ENCODE results near the gene OR3A3.
"Not testable (repeated sequence)": the region's sequence is repeated elsewhere in the genome, so short reads cannot be mapped to it uniquely, and the experiment has no call there.

The OR3A3 gene

DNA sequence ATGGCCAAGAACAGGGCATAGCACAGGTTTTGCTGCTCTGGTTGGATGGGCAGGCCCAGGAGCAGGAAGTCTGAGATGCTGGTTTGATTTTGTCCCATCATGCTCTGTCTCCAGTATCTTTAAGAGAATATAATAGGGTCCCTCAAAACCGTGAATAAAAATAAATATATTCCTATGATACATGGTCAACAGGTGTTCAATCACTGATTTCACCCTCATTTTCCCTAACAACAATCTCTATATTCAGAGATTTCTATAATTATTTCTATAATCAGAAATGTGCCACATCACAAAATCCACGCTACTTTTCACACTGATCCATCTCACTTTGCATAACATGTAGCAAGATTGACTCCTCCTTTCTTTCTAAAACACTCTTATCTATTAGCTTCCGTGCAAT lies 22.6 kb downstream of the OR3A3 start, which contains the start of gene OR1E2:
OR1E2 (minus strand) TSS at position 101 of the 400 bp plus-strand sequence; CDS start at position 101, 0 bp downstream.
- no peaks in the 10 kb centered on the region for H3K36me3 ChIP-seq (ENCODE audit: insufficient read depth, low read length)
- no peaks in the 10 kb centered on the region for H3K4me1 ChIP-seq (ENCODE audit: insufficient read depth, low read length)
- H3K9me3 ChIP-seq (ENCODE audit: control insufficient read depth, insufficient read depth, low read length) = no peaks in the 10 kb centered on the region
- no peak within 1 kb of the TSS for H3K9ac ChIP-seq (ENCODE audit: low read depth, low read length)

DNA sequence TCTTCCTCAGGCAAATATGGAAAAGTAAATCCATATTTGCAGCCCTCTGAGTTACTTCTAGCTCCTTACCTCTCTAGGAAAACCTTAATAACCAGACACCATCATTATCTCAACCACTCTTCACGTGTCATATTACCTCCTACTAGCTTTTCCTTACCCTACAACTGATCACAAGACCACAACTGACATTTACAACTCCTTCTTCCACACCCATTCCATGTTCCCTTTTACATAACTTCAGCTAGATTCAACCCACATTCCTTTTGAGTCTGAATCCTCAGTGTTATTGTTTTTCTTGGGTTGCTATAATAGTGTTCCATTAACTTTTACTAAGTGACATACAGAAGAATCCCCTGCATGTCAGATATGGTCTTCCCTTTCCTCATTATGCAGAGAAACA lies 27.2 kb downstream of the OR3A3 start:
- Histone ChIP-seq H3K9me3 (ENCODE audit: control insufficient read depth, insufficient read depth, low read length) (no peaks in the 10 kb centered on the region), H3K36me3 (ENCODE audit: insufficient read depth, low read length) (no peaks in the 10 kb centered on the region), H3K9ac (ENCODE audit: low read depth, low read length) (no peak overlapping the region), H3K4me1 (ENCODE audit: insufficient read depth, low read length) (no peaks in the 10 kb centered on the region)

GRCh38 chr17:3440451-3440850 lies 29.3 kb downstream of the OR3A3 start:
- Histone ChIP-seq H3K36me3 (ENCODE audit: insufficient read depth, low read length) (no peaks in the 10 kb centered on the region), H3K4me1 (ENCODE audit: insufficient read depth, low read length) (no peaks in the 10 kb centered on the region), H3K9ac (ENCODE audit: low read depth, low read length) (no peak overlapping the region), H3K9me3 (ENCODE audit: control insufficient read depth, insufficient read depth, low read length) (no peaks in the 10 kb centered on the region)

GRCh38 chr17:3447625-3448024 lies 36.5 kb downstream of the OR3A3 start:
- Histone ChIP-seq H3K9ac (ENCODE audit: low read depth, low read length) (no peak overlapping the region), H3K9me3 (ENCODE audit: control insufficient read depth, insufficient read depth, low read length) (no peaks in the 10 kb centered on the region), H3K4me1 (ENCODE audit: insufficient read depth, low read length) (no peaks in the 10 kb centered on the region), H3K36me3 (ENCODE audit: insufficient read depth, low read length) (no peaks in the 10 kb centered on the region)

GRCh38 chr17:3448059-3448665 lies 37.0 kb downstream of the OR3A3 start:
- H3K36me3 ChIP-seq (ENCODE audit: insufficient read depth, low read length) = no peaks in the 10 kb centered on the region
- H3K9ac ChIP-seq (ENCODE audit: low read depth, low read length) = no peak overlapping the region
- H3K4me1 ChIP-seq (ENCODE audit: insufficient read depth, low read length) = no peaks in the 10 kb centered on the region
- H3K9me3 ChIP-seq (ENCODE audit: control insufficient read depth, insufficient read depth, low read length) = no peaks in the 10 kb centered on the region

DNA sequence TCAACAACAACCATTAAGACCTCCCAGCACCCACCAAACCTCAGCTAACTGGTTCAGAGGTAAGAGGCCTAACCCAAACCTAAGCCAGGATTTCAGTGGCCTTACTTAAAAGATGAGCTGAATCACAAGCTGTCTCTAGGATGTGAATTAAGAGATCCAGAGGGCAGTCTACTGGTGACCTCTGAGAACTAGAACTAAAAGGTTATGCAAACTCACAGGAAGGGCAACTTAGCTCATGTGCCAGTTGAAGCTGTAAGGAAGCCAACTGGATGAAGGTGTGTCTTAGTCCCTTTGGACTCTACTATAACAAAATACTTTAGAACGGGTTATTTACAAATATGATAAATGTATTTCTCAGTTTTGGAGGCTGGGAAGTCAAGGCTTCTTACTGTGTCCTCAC lies 55.2 kb downstream of the OR3A3 start:
- not testable (repeated sequence) for H3K4me1 ChIP-seq (ENCODE audit: insufficient read depth, low read length)

GRCh38 chr17:3469529-3469928 lies 58.4 kb downstream of the OR3A3 start:
- no peak overlapping the region for H3K9ac ChIP-seq (ENCODE audit: low read depth, low read length)
- H3K4me1 ChIP-seq (ENCODE audit: insufficient read depth, low read length) = no peaks in the 10 kb centered on the region
- no peaks in the 10 kb centered on the region for H3K9me3 ChIP-seq (ENCODE audit: control insufficient read depth, insufficient read depth, low read length)
- H3K36me3 ChIP-seq (ENCODE audit: insufficient read depth, low read length) = no peaks in the 10 kb centered on the region

More for the DNA sequence above, 55.2 kb downstream of the OR3A3 start:
- H3K9me3 ChIP-seq (ENCODE audit: control insufficient read depth, insufficient read depth, low read length); H3K9ac ChIP-seq (ENCODE audit: low read depth, low read length); H3K36me3 ChIP-seq (ENCODE audit: insufficient read depth, low read length): not testable (repeated sequence)

- Histone ChIP-seq H3K9me3 (ENCODE audit: control insufficient read depth, insufficient read depth, low read length) (no peaks in the 10 kb centered on the region), H3K4me1 (ENCODE audit: insufficient read depth, low read length) (peaks cover 11% of the 10 kb centered on the region), H3K36me3 (ENCODE audit: insufficient read depth, low read length) (no peaks in the 10 kb centered on the region), H3K9ac (ENCODE audit: low read depth, low read length) (no peak within 1 kb of the TSS)
Measured at GRCh38 chr17:3471599-3471998, 60.4 kb downstream of the OR3A3 start, which contains the start of gene SPATA22. SPATA22 (minus strand) TSS chr17:3471819; CDS start chr17:3469325, 2,494 bp downstream.

DNA sequence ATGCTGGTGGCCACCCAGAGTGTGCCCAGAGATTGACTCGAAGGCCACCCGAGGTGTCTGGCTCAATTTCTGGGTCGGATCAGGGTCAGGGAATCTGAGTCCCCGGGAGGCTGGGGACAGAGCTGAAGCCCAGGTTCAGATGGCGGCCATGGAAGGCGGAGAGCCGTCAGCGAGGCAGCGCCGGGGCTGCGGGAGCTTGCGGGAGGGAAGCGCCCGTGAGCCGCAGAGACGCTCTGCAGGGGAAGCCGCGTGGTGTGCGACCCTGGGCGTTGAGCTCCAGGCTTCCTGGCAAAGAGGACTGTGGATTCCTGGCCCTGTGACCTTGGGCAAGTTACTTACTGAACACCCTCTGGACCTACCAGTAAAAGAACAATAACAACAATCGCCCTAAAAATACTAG lies 61.0 kb downstream of the OR3A3 start:
- H3K4me1 ChIP-seq (ENCODE audit: insufficient read depth, low read length) = peaks cover 11% of the 10 kb centered on the region
- no peaks in the 10 kb centered on the region for H3K9me3 ChIP-seq (ENCODE audit: control insufficient read depth, insufficient read depth, low read length)
- H3K9ac ChIP-seq (ENCODE audit: low read depth, low read length) = no peak overlapping the region

More for the DNA sequence above, 61.0 kb downstream of the OR3A3 start:
- H3K36me3 ChIP-seq (ENCODE audit: insufficient read depth, low read length) = no peaks in the 10 kb centered on the region

Data from ES-I3 (cell line).